ENCODE results near the gene H2BK1.

- TF ChIP-seq CTCF (IDR thresholded peaks at IDR 0.05), result no peak
- no peak for TF ChIP-seq ZFX (IDR thresholded peaks at IDR 0.05; ENCODE audit: borderline replicate concordance)
Measured at GRCh38 chr7:151177310-151177709, 33.0 kb downstream of the H2BK1 start.

Data from 22Rv1 (cell line).